ENCODE data around the gene HVCN1.
A peak's percentile ranks its signal among the peaks of the same experiment; 100 is the strongest.
"Not testable (repeated sequence)": the region's sequence is repeated elsewhere in the genome, so short reads cannot be mapped to it uniquely, and the experiment has no call there.

Gene HVCN1

GRCh38 chr12:110688446-110689280 lies at the start of gene HVCN1:
Gene HVCN1 (minus strand): TSS chr12:110689115. CDS start chr12:110683245, 5,870 bp downstream.
- no peak for DNase-seq (ENCODE audit: low spot score)

GRCh38 chr12:110737532-110737931 lies 48.6 kb upstream of the HVCN1 start:
- DNase-seq (ENCODE audit: low spot score), result no peak

- DNase-seq (ENCODE audit: low spot score), result not testable (repeated sequence)
Observed at GRCh38 chr12:110737016-110737415, 48.1 kb upstream of the HVCN1 start.

- DNase-seq (ENCODE audit: low spot score), result no peak
Observed at GRCh38 chr12:110733900-110734299, 45.0 kb upstream of the HVCN1 start.

- peak; percentile 70 for DNase-seq (ENCODE audit: low spot score)
Observed at GRCh38 chr12:110733089-110733715, 44.3 kb upstream of the HVCN1 start.

GRCh38 chr12:110732572-110732971 lies 43.7 kb upstream of the HVCN1 start:
- no peak for DNase-seq (ENCODE audit: low spot score)

- no peak for DNase-seq (ENCODE audit: low spot score)
Observed at GRCh38 chr12:110731479-110731878, 42.6 kb upstream of the HVCN1 start.

GRCh38 chr12:110728628-110729027 lies 39.7 kb upstream of the HVCN1 start:
- DNase-seq (ENCODE audit: low spot score), result no peak

GRCh38 chr12:110726708-110727369 lies 37.9 kb upstream of the HVCN1 start:
- DNase-seq (ENCODE audit: low spot score), result no peak

- no peak for DNase-seq (ENCODE audit: low spot score)
Observed at GRCh38 chr12:110726028-110726427, 37.1 kb upstream of the HVCN1 start.

- no peak for DNase-seq (ENCODE audit: low spot score)
Observed at GRCh38 chr12:110725267-110725666, 36.4 kb upstream of the HVCN1 start.

- DNase-seq (ENCODE audit: low spot score), result not testable (repeated sequence)
Observed at GRCh38 chr12:110722892-110723291, 34.0 kb upstream of the HVCN1 start.

- no peak for DNase-seq (ENCODE audit: low spot score)
Observed at GRCh38 chr12:110721570-110721969, 32.7 kb upstream of the HVCN1 start.

GRCh38 chr12:110720516-110720915 lies 31.6 kb upstream of the HVCN1 start:
- DNase-seq (ENCODE audit: low spot score), result no peak

- no peak for DNase-seq (ENCODE audit: low spot score)
Observed at GRCh38 chr12:110718222-110718908, 29.4 kb upstream of the HVCN1 start.

GRCh38 chr12:110717037-110717436 lies 28.1 kb upstream of the HVCN1 start:
- no peak for DNase-seq (ENCODE audit: low spot score)

- DNase-seq (ENCODE audit: low spot score), result no peak
Observed at GRCh38 chr12:110708917-110709316, 20.0 kb upstream of the HVCN1 start.

- no peak for DNase-seq (ENCODE audit: low spot score)
Observed at GRCh38 chr12:110705309-110705708, 16.4 kb upstream of the HVCN1 start.

GRCh38 chr12:110704750-110705149 lies 15.8 kb upstream of the HVCN1 start:
- no peak for DNase-seq (ENCODE audit: low spot score)

GRCh38 chr12:110704231-110704630 lies 15.3 kb upstream of the HVCN1 start:
- DNase-seq (ENCODE audit: low spot score), result no peak

- no peak for DNase-seq (ENCODE audit: low spot score)
Observed at GRCh38 chr12:110702081-110702480, 13.2 kb upstream of the HVCN1 start.

Measured in COLO829 (cell line).